ENCODE data around the gene GPR65.

GPR65 gene, protein sequence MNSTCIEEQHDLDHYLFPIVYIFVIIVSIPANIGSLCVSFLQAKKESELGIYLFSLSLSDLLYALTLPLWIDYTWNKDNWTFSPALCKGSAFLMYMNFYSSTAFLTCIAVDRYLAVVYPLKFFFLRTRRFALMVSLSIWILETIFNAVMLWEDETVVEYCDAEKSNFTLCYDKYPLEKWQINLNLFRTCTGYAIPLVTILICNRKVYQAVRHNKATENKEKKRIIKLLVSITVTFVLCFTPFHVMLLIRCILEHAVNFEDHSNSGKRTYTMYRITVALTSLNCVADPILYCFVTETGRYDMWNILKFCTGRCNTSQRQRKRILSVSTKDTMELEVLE

DNA sequence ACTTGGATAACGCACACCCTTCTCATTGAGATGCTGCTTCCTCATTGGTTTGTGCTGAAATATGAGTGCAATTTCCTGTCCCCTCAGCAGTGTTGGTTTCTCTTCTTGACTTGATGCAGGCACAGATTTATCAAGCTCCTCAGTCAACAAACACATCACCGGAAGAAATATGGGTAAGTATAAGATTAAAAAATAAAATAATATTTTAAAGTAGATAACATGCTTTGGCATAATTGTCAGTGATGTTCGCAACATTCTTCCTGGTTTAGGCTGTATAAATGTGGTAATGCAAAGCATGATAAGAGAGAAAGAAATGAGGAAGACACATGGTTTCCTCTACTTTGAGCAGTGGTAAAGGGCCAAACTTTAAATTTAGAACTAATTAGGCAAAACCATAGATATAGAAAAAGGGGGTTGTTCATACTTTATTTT, at the start of gene GPR65:
Gene GPR65, plus strand, starts transcription at position 86 of the 432 bp plus-strand sequence. CDS start 5,713 bp downstream, outside the sequence.
- Histone ChIP-seq H3K27me3 (replicated peaks; ENCODE audit: control insufficient read depth, insufficient read depth, low read length) (no peaks in the 10 kb centered on the region), H3K4me3 (replicated peaks; ENCODE audit: low read depth, low read length) (peak within 1 kb of the TSS; percentile 62), H3K36me3 (ENCODE audit: control insufficient read depth, insufficient read depth, low read length) (no peaks in the 10 kb centered on the region)
- TF ChIP-seq, protein P1, sequence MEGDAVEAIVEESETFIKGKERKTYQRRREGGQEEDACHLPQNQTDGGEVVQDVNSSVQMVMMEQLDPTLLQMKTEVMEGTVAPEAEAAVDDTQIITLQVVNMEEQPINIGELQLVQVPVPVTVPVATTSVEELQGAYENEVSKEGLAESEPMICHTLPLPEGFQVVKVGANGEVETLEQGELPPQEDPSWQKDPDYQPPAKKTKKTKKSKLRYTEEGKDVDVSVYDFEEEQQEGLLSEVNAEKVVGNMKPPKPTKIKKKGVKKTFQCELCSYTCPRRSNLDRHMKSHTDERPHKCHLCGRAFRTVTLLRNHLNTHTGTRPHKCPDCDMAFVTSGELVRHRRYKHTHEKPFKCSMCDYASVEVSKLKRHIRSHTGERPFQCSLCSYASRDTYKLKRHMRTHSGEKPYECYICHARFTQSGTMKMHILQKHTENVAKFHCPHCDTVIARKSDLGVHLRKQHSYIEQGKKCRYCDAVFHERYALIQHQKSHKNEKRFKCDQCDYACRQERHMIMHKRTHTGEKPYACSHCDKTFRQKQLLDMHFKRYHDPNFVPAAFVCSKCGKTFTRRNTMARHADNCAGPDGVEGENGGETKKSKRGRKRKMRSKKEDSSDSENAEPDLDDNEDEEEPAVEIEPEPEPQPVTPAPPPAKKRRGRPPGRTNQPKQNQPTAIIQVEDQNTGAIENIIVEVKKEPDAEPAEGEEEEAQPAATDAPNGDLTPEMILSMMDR (IDR thresholded peaks at IDR 0.05; ENCODE audit: insufficient read depth, low read length, poor library complexity, severe bottlenecking): no peak
- peak; percentile 67 for DNase-seq (ENCODE audit: extremely low read depth, insufficient read length)

DNA sequence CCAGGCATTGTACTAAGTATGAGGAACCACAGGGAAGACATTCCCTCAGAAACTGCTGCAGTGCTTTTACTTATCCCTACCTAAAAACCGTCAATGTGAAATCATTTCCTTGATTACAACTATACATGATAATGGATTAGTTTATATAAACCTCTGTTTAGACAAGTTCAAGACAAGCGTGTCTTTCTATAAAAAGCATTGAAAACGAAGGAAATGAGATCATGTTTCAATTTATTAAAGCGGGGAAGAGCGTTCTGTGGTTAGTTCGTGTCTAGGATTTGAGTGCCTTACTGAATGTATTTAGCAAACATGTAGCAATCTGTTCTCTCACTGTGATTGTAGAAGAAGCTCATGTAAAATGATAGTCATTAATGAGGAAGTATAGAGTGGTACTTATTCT, 49.4 kb upstream of the GPR65 start:
- Histone ChIP-seq H3K27me3 (replicated peaks; ENCODE audit: control insufficient read depth, insufficient read depth, low read length) (no peaks in the 10 kb centered on the region), H3K36me3 (ENCODE audit: control insufficient read depth, insufficient read depth, low read length) (no peaks in the 10 kb centered on the region), H3K4me3 (replicated peaks; ENCODE audit: low read depth, low read length) (no peak overlapping the region)
- TF ChIP-seq, protein P1 (IDR thresholded peaks at IDR 0.05; ENCODE audit: insufficient read depth, low read length, poor library complexity, severe bottlenecking): no peak
- DNase-seq (ENCODE audit: extremely low read depth, insufficient read length): no peak

DNA sequence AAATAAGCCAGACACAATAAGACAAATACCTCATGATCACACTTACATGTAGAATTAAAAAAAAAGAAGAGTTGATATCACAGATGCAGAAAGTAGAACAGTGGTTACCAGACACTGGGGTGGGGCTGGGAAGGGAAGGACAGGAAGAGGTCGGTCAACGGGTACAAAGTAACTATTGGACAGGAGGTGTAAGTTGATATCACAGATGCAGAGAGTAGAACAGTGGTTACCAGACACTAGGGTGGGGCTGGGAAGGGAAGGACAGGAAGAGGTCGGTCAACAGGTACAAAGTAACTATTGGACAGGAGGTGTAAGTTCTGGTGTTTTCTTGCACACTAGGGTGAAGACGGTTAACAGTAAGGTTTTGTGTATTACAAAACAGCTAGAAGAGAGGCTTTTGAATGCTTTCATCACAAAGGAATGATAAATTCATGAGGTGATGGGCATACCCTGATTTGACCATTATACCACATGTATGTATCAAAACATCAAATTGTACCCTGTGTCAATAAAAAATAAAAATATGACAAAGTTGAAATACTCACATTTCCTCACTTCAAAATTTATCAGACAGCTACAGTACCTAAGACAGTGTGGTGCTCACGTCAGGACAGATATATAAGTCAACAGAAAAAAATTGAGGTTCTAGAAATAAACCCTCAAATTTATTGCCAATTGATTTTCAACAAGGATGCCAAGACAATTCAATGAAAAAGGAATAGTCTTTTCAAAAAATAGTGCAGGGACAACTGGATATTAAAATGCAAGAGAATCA, 44.7 kb upstream of the GPR65 start:
- Histone ChIP-seq H3K27me3 (replicated peaks; ENCODE audit: control insufficient read depth, insufficient read depth, low read length) (no peaks in the 10 kb centered on the region), H3K36me3 (ENCODE audit: control insufficient read depth, insufficient read depth, low read length) (no peaks in the 10 kb centered on the region), H3K4me3 (replicated peaks; ENCODE audit: low read depth, low read length) (no peak overlapping the region)
- no peak for DNase-seq (ENCODE audit: extremely low read depth, insufficient read length)
- TF ChIP-seq, protein P1 (IDR thresholded peaks at IDR 0.05; ENCODE audit: insufficient read depth, low read length, poor library complexity, severe bottlenecking): no peak

DNA sequence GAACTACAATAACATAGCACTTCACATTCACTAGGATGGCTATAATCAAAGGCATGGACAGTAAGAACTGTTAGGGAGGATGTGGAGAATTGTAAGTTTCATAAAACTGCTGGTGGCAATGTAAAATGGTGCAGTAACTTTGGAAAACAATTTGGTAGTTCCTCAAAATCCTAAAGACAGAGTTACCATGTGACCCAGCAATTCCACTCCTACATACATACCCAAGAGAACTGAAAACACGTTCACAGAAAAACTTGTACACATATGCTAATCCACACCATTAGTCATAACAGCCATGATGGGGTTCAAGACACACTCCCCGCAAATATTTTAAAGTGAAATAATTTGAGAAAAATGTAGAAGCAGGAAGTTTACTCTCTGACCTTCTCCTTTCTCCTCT, 43.7 kb upstream of the GPR65 start:
- TF ChIP-seq, protein P1 (IDR thresholded peaks at IDR 0.05; ENCODE audit: insufficient read depth, low read length, poor library complexity, severe bottlenecking): no peak
- Histone ChIP-seq H3K27me3 (replicated peaks; ENCODE audit: control insufficient read depth, insufficient read depth, low read length) (no peaks in the 10 kb centered on the region), H3K4me3 (replicated peaks; ENCODE audit: low read depth, low read length) (no peak overlapping the region), H3K36me3 (ENCODE audit: control insufficient read depth, insufficient read depth, low read length) (no peaks in the 10 kb centered on the region)
- DNase-seq (ENCODE audit: extremely low read depth, insufficient read length): no peak

DNA sequence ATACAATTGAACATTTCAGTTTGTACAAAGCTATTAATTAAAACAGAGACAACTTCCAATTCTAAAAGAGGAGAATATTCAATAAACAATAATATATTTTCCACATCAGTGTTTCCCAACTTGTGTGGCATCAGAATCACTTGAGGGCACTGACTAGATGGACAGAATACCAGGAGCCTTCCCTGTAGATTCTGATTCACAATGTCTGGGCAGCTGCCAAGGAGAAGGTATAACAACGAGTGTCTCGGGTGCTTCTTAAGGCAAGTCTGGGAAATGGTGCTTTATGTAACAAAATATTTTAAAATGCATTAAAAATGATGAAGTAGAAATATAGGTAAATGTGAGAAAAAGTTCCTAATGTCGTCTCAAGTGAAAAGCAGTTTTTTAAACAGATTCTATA, 38.1 kb upstream of the GPR65 start:
- H3K4me3 ChIP-seq (replicated peaks; ENCODE audit: low read depth, low read length): no peak overlapping the region
- TF ChIP-seq, protein P1 (IDR thresholded peaks at IDR 0.05; ENCODE audit: insufficient read depth, low read length, poor library complexity, severe bottlenecking): no peak
- DNase-seq (ENCODE audit: extremely low read depth, insufficient read length): no peak

More for the DNA sequence above, 38.1 kb upstream of the GPR65 start:
- no peaks in the 10 kb centered on the region for H3K27me3 ChIP-seq (replicated peaks; ENCODE audit: control insufficient read depth, insufficient read depth, low read length)
- H3K36me3 ChIP-seq (ENCODE audit: control insufficient read depth, insufficient read depth, low read length): no peaks in the 10 kb centered on the region

Measured in GM06990 (cell line).